Hepatocyte (in vitro differentiated cells): Measurements from ENCODE around the gene QSOX2.

ENCODE experiments used
- CTCF ChIP-seq: fragments of 200-600 bp; sonication (generic); IDR thresholded peaks from 2 replicates; pipeline ENCODE4 v1.5.1; 2016; ENCODE audit warnings: antibody characterized with exemption, mild to moderate bottlenecking; ENCODE audit not compliant: poor library complexity
- EZH2 ChIP-seq: fragments of 200-600 bp; sonication (generic); IDR thresholded peaks from 2 replicates; pipeline ENCODE4 v1.6.1; 2016; ENCODE audit warnings: antibody characterized with exemption, mild to moderate bottlenecking, borderline replicate concordance
- EZH2phosphoT487 ChIP-seq: fragments of 200-600 bp; sonication (generic); IDR thresholded peaks from one replicate; pipeline ENCODE4 v1.6.1; 2018; ENCODE audit warnings: antibody characterized with exemption, mild to moderate bottlenecking, low read depth, moderate library complexity; ENCODE audit not compliant: unreplicated experiment, severe bottlenecking

GRCh38 chr9:136292026-136292538, 46.5 kb upstream of the QSOX2 start:
- TF ChIP-seq CTCF (no peak), EZH2 (no peak), EZH2phosphoT487 (no peak)
